SU-DHL-6 (cell line): ENCODE data around the gene MTMR12.

ENCODE experiments used
- H2AFZ ChIP-seq: fragments of 200-600 bp; sonication (generic); 2 replicates; pipeline ENCODE4 v1.6.1; 2014; ENCODE audit warnings: low read depth, mild to moderate bottlenecking, moderate library complexity, mixed read lengths, antibody characterized with exemption, low read length; ENCODE audit not compliant: severe bottlenecking
- H3F3A ChIP-seq: fragments of 200-600 bp; shearing (Covaris generic); 2 replicates; pipeline ENCODE4 v1.6.0; 2016; ENCODE audit warnings: antibody characterized with exemption, mild to moderate bottlenecking; ENCODE audit not compliant: insufficient read depth
- H3K27ac ChIP-seq: fragments of 200-600 bp; sonication (generic); 2 replicates; pipeline ENCODE4 v1.5.1; 2016; ENCODE audit warnings: low read depth, mild to moderate bottlenecking, low read length, moderate library complexity, mixed read lengths
- H3K27me3 ChIP-seq: fragments of 200-600 bp; sonication (generic), shearing (Covaris generic); 2 replicates; pipeline ENCODE4 v1.6.0; 2014; ENCODE audit warnings: mild to moderate bottlenecking, low read length
- H3K36me3 ChIP-seq: fragments of 200-600 bp; sonication (generic); 2 replicates; pipeline ENCODE4 v1.6.1; 2014; ENCODE audit warnings: mild to moderate bottlenecking, low read length, mixed read lengths
- H3K4me2 ChIP-seq: fragments of 300-600, 200-600 bp; shearing (Covaris generic), sonication (generic); 2 replicates; pipeline ENCODE4 v1.6.0; 2014; ENCODE audit warnings: low read length, low read depth, mild to moderate bottlenecking; ENCODE audit not compliant: poor library complexity, severe bottlenecking
- H3K4me3 ChIP-seq: fragments of 200-600 bp; sonication (generic); 2 replicates; pipeline ENCODE4 v1.5.1; 2014; ENCODE audit warnings: antibody characterized with exemption, low read length, mild to moderate bottlenecking, mixed read lengths; ENCODE audit not compliant: insufficient read depth, poor library complexity, severe bottlenecking
- H3K79me2 ChIP-seq: fragments of 200-600 bp; sonication (generic); 2 replicates; pipeline ENCODE4 v1.6.1; 2014; ENCODE audit warnings: mild to moderate bottlenecking, low read length, moderate library complexity; ENCODE audit not compliant: insufficient read depth
- H3K9ac ChIP-seq: fragments of 200-600 bp; sonication (generic); 2 replicates; pipeline ENCODE4 v1.7.0; 2014; ENCODE audit warnings: mild to moderate bottlenecking, low read length
- H3K9me2 ChIP-seq: fragments of 200-600 bp; sonication (generic); replicated peaks from 2 replicates; pipeline ENCODE4 v1.6.1; 2014; ENCODE audit warnings: low read length; ENCODE audit not compliant: insufficient read depth
- H3K9me3 ChIP-seq: fragments of 200-600 bp; sonication (generic); 2 replicates; pipeline ENCODE4 v1.6.1; 2014; ENCODE audit warnings: low read length, mixed read lengths; ENCODE audit not compliant: insufficient read depth
- H4K20me1 ChIP-seq: fragments of 200-600 bp; sonication (generic); 2 replicates; pipeline ENCODE4 v1.6.1; 2014; ENCODE audit warnings: low read depth, mild to moderate bottlenecking, antibody characterized with exemption, low read length, moderate library complexity, mixed read lengths
- EZH2phosphoT487 ChIP-seq: fragments of 200-600 bp; sonication (generic), shearing (Covaris generic); conservative IDR thresholded peaks from 2 replicates; pipeline ENCODE4 v1.6.1; 2018; ENCODE audit warnings: mild to moderate bottlenecking, antibody characterized with exemption, low read length, moderate library complexity, mixed read lengths
- TF ChIP-seq, protein P1 (sequence below): fragments of 200-600 bp; sonication (generic); IDR thresholded peaks from one replicate; pipeline ENCODE4 v1.5.1; 2017; ENCODE audit warnings: antibody characterized with exemption, mild to moderate bottlenecking, low read length, moderate library complexity; ENCODE audit not compliant: insufficient read depth, poor library complexity, severe bottlenecking

The MTMR12 gene

DNA sequence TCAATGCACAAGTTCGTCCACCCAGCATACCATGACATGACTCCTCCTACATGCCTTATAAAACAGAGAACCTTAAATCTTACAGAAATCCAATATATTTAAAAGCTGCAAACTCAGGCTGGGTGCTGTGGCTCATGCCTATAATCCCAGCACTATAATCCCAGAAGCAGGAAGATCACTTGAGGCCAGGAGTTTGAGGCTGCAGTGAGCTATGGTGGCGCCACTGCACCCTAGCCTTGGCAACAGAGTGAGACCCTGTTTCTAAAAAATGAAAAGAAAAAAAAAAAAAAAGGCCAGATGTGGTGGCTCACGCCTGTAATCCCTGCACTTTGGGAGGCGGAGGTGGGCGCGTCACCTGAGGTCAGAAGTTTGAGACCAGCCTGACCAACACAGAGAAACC, 68.7 kb downstream of the MTMR12 start:
- Histone ChIP-seq H3F3A (no peaks in the 10 kb centered on the region), H3K9ac (no peak overlapping the region), H3K27ac (no peak overlapping the region), H3K36me3 (peaks cover 7% of the 10 kb centered on the region), H3K9me2 (no peaks in the 10 kb centered on the region), H3K79me2 (no peaks in the 10 kb centered on the region), H4K20me1 (no peaks in the 10 kb centered on the region), H3K4me2 (no peak overlapping the region), H3K4me3 (no peak overlapping the region), H3K27me3 (no peaks in the 10 kb centered on the region), H2AFZ (no peak overlapping the region), H3K9me3 (no peaks in the 10 kb centered on the region)
- no peak for TF ChIP-seq EZH2phosphoT487
- TF ChIP-seq, protein P1, sequence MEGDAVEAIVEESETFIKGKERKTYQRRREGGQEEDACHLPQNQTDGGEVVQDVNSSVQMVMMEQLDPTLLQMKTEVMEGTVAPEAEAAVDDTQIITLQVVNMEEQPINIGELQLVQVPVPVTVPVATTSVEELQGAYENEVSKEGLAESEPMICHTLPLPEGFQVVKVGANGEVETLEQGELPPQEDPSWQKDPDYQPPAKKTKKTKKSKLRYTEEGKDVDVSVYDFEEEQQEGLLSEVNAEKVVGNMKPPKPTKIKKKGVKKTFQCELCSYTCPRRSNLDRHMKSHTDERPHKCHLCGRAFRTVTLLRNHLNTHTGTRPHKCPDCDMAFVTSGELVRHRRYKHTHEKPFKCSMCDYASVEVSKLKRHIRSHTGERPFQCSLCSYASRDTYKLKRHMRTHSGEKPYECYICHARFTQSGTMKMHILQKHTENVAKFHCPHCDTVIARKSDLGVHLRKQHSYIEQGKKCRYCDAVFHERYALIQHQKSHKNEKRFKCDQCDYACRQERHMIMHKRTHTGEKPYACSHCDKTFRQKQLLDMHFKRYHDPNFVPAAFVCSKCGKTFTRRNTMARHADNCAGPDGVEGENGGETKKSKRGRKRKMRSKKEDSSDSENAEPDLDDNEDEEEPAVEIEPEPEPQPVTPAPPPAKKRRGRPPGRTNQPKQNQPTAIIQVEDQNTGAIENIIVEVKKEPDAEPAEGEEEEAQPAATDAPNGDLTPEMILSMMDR: no peak

GRCh38 chr5:32241034-32241783, 71.5 kb downstream of the MTMR12 start:
- TF ChIP-seq EZH2phosphoT487: no peak
- TF ChIP-seq, protein P1: no peak
- H3K36me3 ChIP-seq: peaks cover 7% of the 10 kb centered on the region; the same call in 1 of the 2 replicates
- no peak overlapping the region for H3K27ac ChIP-seq

DNA sequence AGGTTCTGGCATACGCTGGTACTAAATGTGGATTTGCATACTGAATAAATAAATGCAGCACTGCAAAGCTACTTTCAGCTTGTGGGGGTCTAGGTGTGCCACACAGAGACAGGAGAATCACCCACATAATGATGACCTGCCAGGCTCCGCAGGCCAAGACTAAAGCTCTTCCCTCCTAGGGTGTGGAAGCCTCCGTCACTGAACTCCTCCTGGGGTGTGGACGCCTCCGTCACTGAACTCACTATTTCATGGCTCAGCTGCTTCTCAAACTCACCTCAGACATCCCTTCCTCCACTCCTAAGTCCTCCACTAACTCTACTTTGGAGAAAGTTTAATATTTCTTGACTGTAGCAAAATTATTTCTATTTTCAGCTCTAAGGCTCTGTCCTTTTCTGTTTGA, 73.4 kb downstream of the MTMR12 start:
- Histone ChIP-seq H3K79me2 (no peaks in the 10 kb centered on the region), H3K4me3 (no peak overlapping the region), H3K27ac (no peak overlapping the region), H3K9ac (no peak overlapping the region), H3K36me3 (peaks cover 7% of the 10 kb centered on the region; the same call in 1 of the 2 replicates), H2AFZ (no peak overlapping the region), H3K9me2 (no peaks in the 10 kb centered on the region), H3K27me3 (no peaks in the 10 kb centered on the region), H3K4me2 (no peak overlapping the region), H4K20me1 (no peaks in the 10 kb centered on the region), H3K9me3 (no peaks in the 10 kb centered on the region), H3F3A (peaks cover 3% of the 10 kb centered on the region; the same call in 1 of the 2 replicates)
- no peak for TF ChIP-seq EZH2phosphoT487
- TF ChIP-seq, protein P1: no peak

More at GRCh38 chr5:32241034-32241783, 71.5 kb downstream of the MTMR12 start:
- Histone ChIP-seq H3F3A (no peaks in the 10 kb centered on the region), H3K4me3 (no peak overlapping the region), H3K9ac (no peak overlapping the region), H3K79me2 (no peaks in the 10 kb centered on the region), H3K27me3 (no peaks in the 10 kb centered on the region), H4K20me1 (no peaks in the 10 kb centered on the region), H2AFZ (no peak overlapping the region), H3K4me2 (no peak overlapping the region), H3K9me2 (no peaks in the 10 kb centered on the region), H3K9me3 (no peaks in the 10 kb centered on the region)
